T-helper 2 cell treated with Interferon-gamma antibody and Interleukin-4, amounts not matched to agents 100 ng/mL and 5 ng/mL, for 36 hours (primary cell): ENCODE data around the gene FXYD1. TPM values are rescaled to one million over a fixed set of nuclear protein-coding genes. Genes with fewer than 3 reads are reported as not detected.

Experiments
- intact Hi-C: fragments of 100-400 bp; cut with micrococcal nuclease; formaldehyde crosslinking; loops from one replicate; pipeline ENCODE4 v1.15.1; 2023
- total RNA-seq: library from RNA; stranded (reverse); gene quantifications from 2 replicates; pipeline ENCODE4 v1.2.3, GENCODE V29; 2022

Gene FXYD1
- total RNA-seq, 1 donor from 2014 or later = 0.70 TPM

GRCh38 chr19:35107545-35107944 is 31.1 kb upstream of the FXYD1 start:
- intact Hi-C loops = no loop called here

GRCh38 chr19:35108730-35109129 is 29.9 kb upstream of the FXYD1 start:
- intact Hi-C loops = no loop called here

- intact Hi-C loops = no loop called here
Observed at GRCh38 chr19:35109395-35110112, 29.1 kb upstream of the FXYD1 start.

- intact Hi-C loops = no loop called here
Observed at GRCh38 chr19:35110974-35111373, 27.6 kb upstream of the FXYD1 start.

- intact Hi-C loops = no loop called here
Observed at GRCh38 chr19:35112995-35113688, 25.5 kb upstream of the FXYD1 start.

- intact Hi-C loops = loop anchor here (1.0 to 2.0 kb wide), 2 partner anchors 20 to 155 kb away; partner anchors contain the start of gene LGI4
Observed at GRCh38 chr19:35114353-35115176, 24.1 kb upstream of the FXYD1 start.

- intact Hi-C loops = loop anchor here (2.0 kb wide), 1 partner anchor 19 kb away; the partner anchor contains the start of gene LGI4
Observed at GRCh38 chr19:35115177-35115951, 23.3 kb upstream of the FXYD1 start, which contains the start of gene FXYD3. FXYD3 (plus strand) TSS chr19:35115823; CDS start chr19:35119377, 3,554 bp downstream.

- intact Hi-C loops = no loop called here
Observed at GRCh38 chr19:35116072-35116801, 22.4 kb upstream of the FXYD1 start.

- intact Hi-C loops = no loop called here
Observed at GRCh38 chr19:35117116-35117515, 21.5 kb upstream of the FXYD1 start.

GRCh38 chr19:35117799-35118198 is 20.8 kb upstream of the FXYD1 start:
- intact Hi-C loops = no loop called here

- intact Hi-C loops = no loop called here
Observed at GRCh38 chr19:35118268-35119020, 20.2 kb upstream of the FXYD1 start.

- intact Hi-C loops = no loop called here
Observed at GRCh38 chr19:35119091-35119490, 19.5 kb upstream of the FXYD1 start.

GRCh38 chr19:35119578-35120155 is 19.0 kb upstream of the FXYD1 start:
- intact Hi-C loops = no loop called here

- intact Hi-C loops = no loop called here
Observed at GRCh38 chr19:35120492-35120891, 18.1 kb upstream of the FXYD1 start.

GRCh38 chr19:35120898-35121297 is 17.7 kb upstream of the FXYD1 start:
- intact Hi-C loops = no loop called here

- intact Hi-C loops = no loop called here
Observed at GRCh38 chr19:35122687-35123551, 15.7 kb upstream of the FXYD1 start.

GRCh38 chr19:35123573-35123972 is 15.1 kb upstream of the FXYD1 start:
- intact Hi-C loops = no loop called here
